Cardiac atrium fibroblast (primary cell): Measurements from ENCODE around the gene NUF2. TPM values are rescaled to one million over a fixed set of nuclear protein-coding genes. Genes with fewer than 3 reads are reported as not detected.

Experiments
- total RNA-seq: library from RNA; depleted of rRNA; stranded (reverse); fragments of >200 nt; gene quantifications from 2 replicates; pipeline ENCODE4 v1.2.3, GENCODE V29; 2015

NUF2 gene
- total RNA-seq, result 3.6 and 4.7 TPM in 2 replicates

DNA sequence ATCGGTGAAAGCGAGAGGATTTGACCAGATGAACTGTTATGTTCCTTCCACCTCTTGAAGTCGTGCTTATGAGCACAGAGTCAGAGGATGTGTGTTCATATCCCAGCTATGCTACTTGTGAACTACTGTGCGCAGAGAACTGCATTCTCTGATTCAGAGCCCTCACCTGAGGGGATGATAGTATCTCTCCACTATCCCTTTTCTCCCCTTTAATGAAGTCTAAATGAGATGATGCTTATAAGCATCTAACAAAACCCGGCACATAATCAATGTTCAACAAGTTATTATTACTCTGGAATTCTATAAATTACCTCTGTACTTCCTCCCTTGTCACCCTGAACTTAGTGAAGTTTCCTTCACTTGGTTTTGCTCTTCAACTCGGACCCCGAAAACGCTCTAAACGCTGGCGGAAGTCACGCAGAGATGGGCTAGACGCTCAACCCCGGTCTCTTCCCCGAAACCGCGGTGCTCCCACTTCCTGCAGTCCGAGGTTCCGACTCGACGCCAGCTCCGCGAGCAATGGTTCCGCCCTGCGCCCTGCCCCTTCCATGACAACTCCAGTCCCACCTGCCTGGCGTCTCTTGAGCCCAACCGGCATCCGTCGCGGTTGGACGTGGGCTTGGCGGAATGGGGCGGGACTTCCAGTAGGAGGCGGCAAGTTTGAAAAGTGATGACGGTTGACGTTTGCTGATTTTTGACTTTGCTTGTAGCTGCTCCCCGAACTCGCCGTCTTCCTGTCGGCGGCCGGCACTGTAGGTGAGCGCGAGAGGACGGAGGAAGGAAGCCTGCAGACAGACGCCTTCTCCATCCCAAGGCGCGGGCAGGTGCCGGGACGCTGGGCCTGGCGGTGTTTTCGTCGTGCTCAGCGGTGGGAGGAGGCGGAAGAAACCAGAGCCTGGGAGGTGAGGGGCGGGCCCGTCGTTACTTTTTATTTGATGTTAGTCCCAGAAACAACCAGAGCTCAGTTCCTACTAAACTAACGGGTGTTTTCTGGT is at the start of gene NUF2:
TSS of gene NUF2 (plus strand) at position 644 of the 995 bp plus-strand sequence. CDS start 4,098 bp downstream, outside the sequence.

Other genes with a start within 250 kb of the NUF2 start
- gene RGS5, start 119.0 kb upstream of the NUF2 start, total RNA-seq, result 60.3 and 166 TPM in 2 replicates